ENCODE results near the gene BRWD1.

GRCh38 chr21:39188521-39189139 is 124.8 kb downstream of the BRWD1 start:
- TF ChIP-seq POLR2A (IDR thresholded peaks at IDR 0.05; ENCODE audit: low read depth, low read length), result no peak
- no peak for TF ChIP-seq POLR2AphosphoS5 (IDR thresholded peaks at IDR 0.05; ENCODE audit: low read depth, low read length)

Measured in GM12892 (cell line).